Measurements from ENCODE around the gene RAB31. TPM values are rescaled to one million over a fixed set of nuclear protein-coding genes. Genes with fewer than 3 reads are reported as not detected.
"Not testable (repeated sequence)": the region's sequence is repeated elsewhere in the genome, so short reads cannot be mapped to it uniquely, and the experiment has no call there.

Gene RAB31
- 1.9 TPM for total RNA-seq

DNA sequence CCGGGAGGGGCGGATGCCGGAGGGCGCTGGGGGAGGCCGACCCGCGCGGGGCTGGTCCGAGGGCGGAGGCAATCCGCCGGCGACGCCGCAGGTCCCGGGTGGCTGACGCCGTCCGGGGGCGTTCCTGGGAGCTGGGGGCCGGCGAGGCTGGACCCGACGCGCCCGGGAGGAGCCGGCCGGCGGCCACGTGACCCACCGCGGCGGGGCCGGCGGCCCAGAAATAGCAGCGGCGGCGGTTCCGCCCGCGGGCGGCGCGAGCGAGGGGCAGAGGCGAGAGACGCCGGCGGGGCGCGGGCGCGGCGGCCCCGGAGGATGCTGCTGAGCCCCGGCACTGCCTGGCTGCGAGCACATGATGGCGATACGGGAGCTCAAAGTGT lies at the start of gene RAB31:
RAB31 (plus strand) TSS at position 245 of the 377 bp plus-strand sequence; CDS start at position 350, 105 bp downstream.
- DNase-seq (ENCODE audit: low read depth in 2 of 3, low spot score in 2 of 3), result no peak

DNA sequence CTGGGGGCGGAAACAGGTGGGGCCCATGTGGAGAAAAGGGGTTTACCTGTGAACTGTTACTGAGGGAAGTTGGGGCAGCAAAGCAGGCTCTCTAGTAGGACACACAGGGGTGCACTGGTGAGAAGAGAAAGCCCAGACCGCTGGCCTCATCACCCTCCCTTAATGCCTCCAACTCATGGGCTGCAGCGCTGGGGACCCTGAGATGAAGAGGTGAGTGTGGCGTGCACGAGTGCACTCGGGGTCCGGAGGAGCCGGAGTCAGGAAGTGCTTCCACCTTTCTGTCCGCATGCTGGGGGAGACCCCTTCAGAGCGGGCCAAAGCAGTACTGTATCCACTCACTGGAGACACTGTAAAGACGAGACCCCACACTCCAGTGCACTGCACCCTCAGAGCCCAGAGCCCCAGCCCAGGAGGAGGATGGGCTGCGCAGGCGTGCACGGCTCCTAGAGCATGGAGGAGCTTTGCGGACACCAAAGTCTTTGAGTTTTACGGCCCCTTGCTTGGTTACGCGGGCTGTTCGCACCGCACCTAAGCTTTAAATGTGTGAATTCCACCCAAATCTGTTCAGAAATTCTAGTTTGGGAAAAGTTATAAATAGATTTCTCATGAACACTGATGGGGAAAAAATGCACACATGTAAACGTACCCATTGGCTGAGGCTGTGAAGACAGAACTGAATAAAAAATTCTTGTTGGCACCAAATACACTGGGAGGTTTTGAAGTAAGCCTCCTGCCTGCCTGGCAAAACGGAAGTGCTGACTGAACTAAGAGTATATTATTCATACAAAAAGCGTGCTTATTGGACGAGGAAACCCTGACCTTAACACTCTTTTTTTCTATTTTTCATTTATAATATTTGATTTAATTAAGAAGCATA lies 48.4 kb upstream of the RAB31 start:
- DNase-seq (ENCODE audit: low read depth in 2 of 3, low spot score in 2 of 3), result no peak

- DNase-seq (ENCODE audit: low read depth in 2 of 3, low spot score in 2 of 3), result peak in 1 of 3 donors; percentile 14
Observed at GRCh38 chr18:9661564-9661963, 46.5 kb upstream of the RAB31 start.

GRCh38 chr18:9663377-9663776 lies 44.7 kb upstream of the RAB31 start:
- no peak for DNase-seq (ENCODE audit: low read depth in 2 of 3, low spot score in 2 of 3)

GRCh38 chr18:9665314-9665713 lies 42.8 kb upstream of the RAB31 start:
- no peak for DNase-seq (ENCODE audit: low read depth in 2 of 3, low spot score in 2 of 3)

DNA sequence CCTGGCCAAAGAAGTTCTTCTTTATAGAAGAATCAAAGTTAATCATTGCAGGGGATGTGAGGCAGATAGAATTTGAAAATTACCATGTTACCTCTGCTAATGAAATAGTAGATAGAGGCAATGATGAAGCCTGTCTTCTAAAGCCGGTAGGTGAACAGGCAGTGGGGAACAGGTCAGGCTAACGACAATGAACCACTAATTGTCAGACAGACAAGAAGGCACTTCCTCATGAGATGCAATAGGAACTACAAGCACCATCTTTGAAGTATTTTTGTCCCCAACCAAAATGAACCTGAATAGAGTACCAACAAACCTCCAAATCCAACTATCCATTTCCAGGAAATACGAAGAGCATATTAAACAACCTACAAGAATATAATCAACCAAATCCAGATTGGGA lies 41.6 kb upstream of the RAB31 start:
- DNase-seq (ENCODE audit: low read depth in 2 of 3, low spot score in 2 of 3), result no peak

- no peak for DNase-seq (ENCODE audit: low read depth in 2 of 3, low spot score in 2 of 3)
Observed at GRCh38 chr18:9669016-9669415, 39.1 kb upstream of the RAB31 start.

- DNase-seq (ENCODE audit: low read depth in 2 of 3, low spot score in 2 of 3), result no peak
Observed at GRCh38 chr18:9671214-9671613, 36.9 kb upstream of the RAB31 start.

GRCh38 chr18:9673296-9674251 lies 34.5 kb upstream of the RAB31 start:
- peak in 2 of 3 donors; percentile 90 to 97 for DNase-seq (ENCODE audit: low read depth in 2 of 3, low spot score in 2 of 3)

DNA sequence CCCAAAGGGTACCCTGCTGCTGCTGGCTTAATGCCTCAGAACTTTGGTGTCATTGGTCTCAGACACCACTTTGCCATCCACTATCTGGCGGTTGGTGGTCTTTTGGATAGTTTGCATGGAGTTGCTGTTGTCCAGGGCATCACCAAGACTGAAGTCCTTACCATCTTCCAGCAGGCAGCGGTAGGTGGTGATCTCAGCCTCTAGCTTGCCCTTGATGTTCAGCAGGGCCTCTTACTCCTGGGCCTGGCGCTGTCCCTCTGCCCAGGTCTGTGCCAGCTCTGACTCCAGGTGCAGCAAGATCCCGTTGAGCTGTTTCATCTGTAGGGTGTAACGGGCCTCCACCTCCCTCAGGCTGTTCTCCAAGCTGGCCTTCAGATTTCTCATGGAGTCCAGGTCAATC lies 29.9 kb upstream of the RAB31 start:
- DNase-seq (ENCODE audit: low read depth in 2 of 3, low spot score in 2 of 3), result not testable (repeated sequence)

DNA sequence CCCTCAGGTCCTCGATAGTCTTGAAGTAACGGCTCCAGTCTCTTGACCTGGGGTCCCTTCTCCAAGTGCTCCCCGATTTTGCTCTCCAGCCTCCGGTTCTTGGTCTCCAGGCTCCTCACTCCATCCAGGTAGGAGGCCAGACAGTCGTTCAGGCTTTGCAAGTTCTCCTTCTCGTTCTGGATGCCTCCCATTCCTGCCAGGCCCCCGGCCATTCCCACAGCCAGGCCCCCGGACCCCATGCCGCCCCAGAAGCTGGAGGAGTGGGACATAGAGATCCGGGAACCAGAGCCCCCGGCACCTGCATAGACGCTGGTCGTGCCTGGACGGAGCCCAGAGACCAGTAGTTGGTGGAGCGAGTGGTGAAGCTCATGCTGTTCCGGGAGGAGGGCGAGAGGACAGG lies 29.0 kb upstream of the RAB31 start:
- DNase-seq (ENCODE audit: low read depth in 2 of 3, low spot score in 2 of 3), result no peak

DNA sequence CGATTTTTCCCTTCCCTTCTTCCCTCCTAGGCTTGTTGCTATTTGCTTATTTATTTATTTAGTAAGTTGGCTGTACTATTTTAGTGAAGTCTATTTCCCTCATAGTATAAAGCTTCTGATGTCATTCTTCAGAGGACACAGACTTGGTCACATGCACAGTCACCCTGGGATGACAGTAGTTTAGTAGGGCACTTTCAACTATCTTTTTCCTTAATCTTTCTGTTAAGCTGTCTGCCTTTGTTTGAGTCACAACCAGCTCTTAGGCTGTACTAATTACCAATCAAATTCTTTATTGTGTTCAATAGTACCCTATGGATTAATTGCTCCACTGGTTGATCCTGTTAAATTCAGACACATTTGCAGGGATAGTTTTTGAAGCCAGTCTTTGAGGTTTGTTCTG lies 26.9 kb upstream of the RAB31 start:
- DNase-seq (ENCODE audit: low read depth in 2 of 3, low spot score in 2 of 3), result no peak

DNA sequence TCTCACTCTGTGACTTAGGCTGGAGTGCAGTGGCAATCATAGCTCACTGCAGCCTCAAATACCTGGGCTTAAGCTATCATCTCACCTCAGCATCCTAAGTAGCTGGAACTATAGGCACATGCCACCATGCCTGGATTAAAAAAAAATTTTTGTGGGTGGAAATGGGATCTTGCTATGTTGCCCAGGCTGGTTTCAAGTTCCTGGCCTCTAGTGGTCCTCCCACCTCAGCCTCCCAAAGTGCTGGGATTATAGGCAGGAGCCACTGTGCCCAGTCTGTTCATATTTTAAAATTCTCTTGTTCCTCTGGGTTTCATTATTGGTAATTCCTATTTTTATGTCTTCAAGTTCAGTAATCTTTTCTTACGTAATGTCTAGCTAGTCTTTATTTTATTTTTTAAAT lies 25.5 kb upstream of the RAB31 start:
- DNase-seq (ENCODE audit: low read depth in 2 of 3, low spot score in 2 of 3), result no peak

DNA sequence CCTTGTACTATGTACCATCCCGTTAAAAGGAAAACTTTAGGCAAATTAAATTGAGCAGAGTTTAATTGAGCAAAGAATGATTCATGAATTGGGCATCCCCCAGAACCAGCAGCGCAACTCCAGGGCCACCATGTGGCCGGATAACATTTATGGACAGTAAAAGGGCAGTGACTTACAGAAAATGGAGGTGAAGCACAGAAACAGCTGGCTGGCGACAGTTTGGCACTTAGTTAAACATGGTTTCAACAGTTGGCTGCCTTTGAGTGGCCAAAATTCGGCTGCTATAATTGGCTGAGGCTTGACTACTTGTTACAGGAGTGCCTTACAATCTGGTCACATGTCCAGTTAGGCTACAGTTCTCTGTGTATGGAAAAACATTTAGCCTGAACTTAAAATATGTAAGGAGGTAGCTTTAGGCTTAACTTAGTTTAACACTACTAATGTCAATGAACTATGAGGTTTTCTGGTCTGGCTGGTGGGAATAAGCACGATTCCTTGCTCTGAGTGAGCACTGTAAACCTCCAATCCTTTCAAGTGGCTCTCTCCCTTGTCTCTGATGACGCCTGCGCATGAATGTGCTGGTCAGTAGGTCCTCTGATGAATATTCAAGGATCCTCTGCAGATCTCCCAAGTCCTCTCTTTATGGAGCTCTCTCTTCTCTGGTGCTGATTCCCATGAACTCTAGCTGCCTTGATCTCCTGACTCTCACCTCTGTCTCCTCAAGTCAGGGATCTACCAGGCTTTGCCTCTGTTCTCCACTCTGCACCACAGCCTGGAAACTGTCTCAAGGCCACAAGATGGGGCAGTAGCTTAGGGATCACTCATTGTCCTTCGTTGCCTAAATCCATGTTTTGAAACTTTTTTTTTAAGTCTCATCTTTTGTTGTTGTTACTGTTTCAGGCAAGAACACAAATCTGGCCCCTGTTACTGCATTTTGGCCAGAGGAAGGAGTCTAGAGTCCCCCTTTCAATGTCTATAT lies 24.4 kb upstream of the RAB31 start:
- peak in 2 of 3 donors; percentile 37 to 58 for DNase-seq (ENCODE audit: low read depth in 2 of 3, low spot score in 2 of 3)

DNA sequence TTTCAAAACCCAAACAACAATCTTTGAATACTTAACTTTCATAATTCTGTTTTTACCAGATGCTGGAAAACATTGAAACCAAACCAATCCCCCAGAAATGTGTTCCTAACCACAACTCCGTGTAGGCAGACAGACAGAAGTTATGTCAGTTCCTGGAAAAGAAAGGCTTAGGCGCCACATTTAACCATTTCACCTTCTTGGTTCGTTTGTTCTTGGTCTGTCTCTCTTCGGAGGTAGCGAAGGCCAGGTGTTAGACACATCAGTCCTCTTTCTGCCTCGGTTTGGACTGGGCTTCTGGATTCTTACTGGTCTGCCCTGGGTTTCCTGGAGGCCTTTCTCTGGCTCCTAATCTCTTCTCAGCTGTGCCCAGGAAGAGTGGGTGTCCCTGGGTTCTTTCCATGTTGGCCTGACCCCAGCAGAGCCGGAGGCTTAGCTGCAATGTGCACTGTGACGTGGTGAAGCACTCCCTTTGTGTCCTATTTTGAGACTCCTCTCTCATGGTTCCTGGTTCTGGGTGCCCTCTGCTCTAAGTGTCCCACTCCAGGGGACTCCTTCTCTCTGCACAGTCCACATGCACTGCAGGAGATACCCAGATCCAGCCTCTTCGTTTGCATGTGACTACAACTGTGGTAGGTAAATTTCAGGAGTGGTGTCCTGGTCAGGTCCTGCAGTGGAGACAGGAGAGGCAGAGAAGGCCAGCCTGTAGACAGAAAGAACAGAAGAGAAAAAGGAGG lies 23.1 kb upstream of the RAB31 start:
- DNase-seq (ENCODE audit: low read depth in 2 of 3, low spot score in 2 of 3), result peak in 1 of 3 donors; percentile 34

DNA sequence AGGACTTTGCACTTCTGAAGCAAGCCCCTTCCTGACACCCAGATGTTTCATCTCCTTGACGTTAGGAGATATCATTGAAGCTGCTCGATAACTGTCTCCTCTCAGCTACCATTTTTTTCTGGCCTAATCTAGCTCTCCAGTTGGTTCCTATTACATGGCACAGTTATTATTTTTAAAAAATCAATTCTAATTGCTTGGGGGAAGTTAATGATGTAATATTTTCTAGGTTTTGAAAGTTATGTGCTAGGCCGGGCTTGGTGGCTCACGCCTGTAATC lies 22.5 kb upstream of the RAB31 start:
- DNase-seq (ENCODE audit: low read depth in 2 of 3, low spot score in 2 of 3), result no peak

- no peak for DNase-seq (ENCODE audit: low read depth in 2 of 3, low spot score in 2 of 3)
Observed at GRCh38 chr18:9688036-9688741, 19.9 kb upstream of the RAB31 start.

DNA sequence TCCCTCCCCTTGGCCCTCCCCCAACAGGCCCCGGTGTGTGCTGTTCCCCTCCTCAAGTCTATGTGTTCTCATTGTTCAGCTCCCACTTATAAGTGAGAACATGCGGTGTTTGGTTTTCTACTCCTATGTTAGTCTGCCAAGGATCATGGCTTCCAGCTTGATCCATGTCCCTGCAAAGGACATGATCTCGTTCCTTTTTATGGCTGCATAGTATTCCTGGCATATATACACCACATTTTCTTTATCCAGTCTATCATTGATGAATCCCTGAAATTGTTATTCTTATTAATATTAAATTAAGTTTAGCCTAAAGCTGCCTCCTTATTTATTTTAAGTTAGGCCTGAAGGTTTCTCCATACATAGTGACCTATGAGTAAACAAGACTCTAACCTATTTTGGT lies 18.8 kb upstream of the RAB31 start:
- no peak for DNase-seq (ENCODE audit: low read depth in 2 of 3, low spot score in 2 of 3)

All from hematopoietic multipotent progenitor cell (in vitro differentiated cells).